Activated CD8-positive, alpha-beta T cell treated with anti-CD3 and anti-CD28 coated beads for 36 hours (primary cell): ENCODE data around the gene MAGEB5. TPM values are rescaled to one million over a fixed set of nuclear protein-coding genes. Genes with fewer than 3 reads are reported as not detected.

Experiments used
- ATAC-seq: fragments of 200-7000 bp; cut with Tn5 transposase; one replicate; pipeline ENCODE4 v1.10.0; 2021; ENCODE audit warnings: mild to moderate bottlenecking, moderate library complexity
- CTCF ChIA-PET: fragments of 350-600 bp; sonication (Branson Sonifier 250); formaldehyde crosslinking; loops from one replicate; lab custom pipeline; 2021; ENCODE audit warnings: antibody characterized with exemption; lab: Charles Lee
- POLR2A ChIA-PET: fragments of 350-600 bp; sonication (Branson Sonifier 250); formaldehyde crosslinking; loops from one replicate; lab custom pipeline; 2021; ENCODE audit warnings: antibody characterized with exemption; lab: Charles Lee
- DNase-seq: peaks from one replicate; pipeline ENCODE4 v3.0.0-alpha.2; 2020
- H3K27ac Mint-ChIP-seq: one replicate; pipeline ENCODE4 v1.8.0; 2021; ENCODE audit warnings: mild to moderate bottlenecking, mixed read lengths
- H3K27me3 Mint-ChIP-seq: one replicate; pipeline ENCODE4 v1.8.0; 2021; ENCODE audit warnings: mixed read lengths
- H3K36me3 Mint-ChIP-seq: one replicate; pipeline ENCODE4 v1.8.0; 2021; ENCODE audit warnings: low read depth, mixed read lengths
- H3K4me1 Mint-ChIP-seq: one replicate; pipeline ENCODE4 v1.8.0; 2021; ENCODE audit warnings: low read depth, mixed read lengths
- H3K4me3 Mint-ChIP-seq: one replicate; pipeline ENCODE4 v1.8.0; 2021; ENCODE audit warnings: mild to moderate bottlenecking, moderate library complexity, mixed read lengths
- H3K9me3 Mint-ChIP-seq: one replicate; pipeline ENCODE4 v1.8.0; 2021; ENCODE audit warnings: mixed read lengths
- CTCF ChIP-seq: fragments of 200-600 bp; IDR thresholded peaks from one replicate; pipeline ENCODE4 v1.8.0; 2022; ENCODE audit warnings: antibody characterized with exemption, mild to moderate bottlenecking
- intact Hi-C: fragments of 100-400 bp; cut with micrococcal nuclease; formaldehyde crosslinking; loops from one replicate; pipeline ENCODE4 v1.10.0; 2022
- total RNA-seq, 2 experiments: library from RNA; stranded (reverse); gene quantifications; one replicate each; pipeline ENCODE4 v1.2.3, GENCODE V29; 2021

The MAGEB5 gene
- total RNA-seq, 2 experiments from 2014 or later: not detected

GRCh38 chrX:26234177-26234576 is 18.2 kb downstream of the MAGEB5 start:
- ChIA-PET CTCF (no interaction called here), POLR2A (no interaction called here)
- H3K27me3 Mint-ChIP-seq: no peaks in the 10 kb centered on the region

DNA sequence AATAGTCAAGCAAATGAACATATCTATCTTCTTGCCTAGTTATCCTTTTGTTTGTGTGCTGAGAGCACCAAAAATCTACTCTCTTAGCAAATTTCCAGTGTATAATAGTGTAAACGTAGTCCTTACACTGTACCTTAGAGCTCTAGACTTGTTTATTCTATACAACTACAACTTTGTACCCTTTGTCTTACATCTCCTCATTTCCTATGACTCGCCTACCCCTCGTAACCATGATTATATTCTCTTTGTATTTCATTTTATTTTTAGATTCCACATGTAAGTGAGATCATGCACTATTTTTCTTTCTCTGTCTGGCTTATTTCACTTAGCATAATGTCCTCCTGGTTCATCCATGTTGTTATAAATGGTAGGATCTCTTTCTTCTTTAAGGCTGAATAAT is 37.6 kb downstream of the MAGEB5 start:
- no peak for DNase-seq
- Mint-ChIP-seq H3K36me3 (no peaks in the 10 kb centered on the region), H3K4me3 (no peak overlapping the region), H3K4me1 (no peaks in the 10 kb centered on the region), H3K27ac (no peak overlapping the region), H3K9me3 (no peaks in the 10 kb centered on the region), H3K27me3 (no peaks in the 10 kb centered on the region)
- no peak for ATAC-seq
- TF ChIP-seq CTCF: no peak
- intact Hi-C loops: no loop called here
- ChIA-PET CTCF (no interaction called here), POLR2A (no interaction called here)

More at GRCh38 chrX:26234177-26234576, 18.2 kb downstream of the MAGEB5 start:
- H3K9me3 Mint-ChIP-seq: peaks cover 2% of the 10 kb centered on the region
- H3K36me3 Mint-ChIP-seq: no peaks in the 10 kb centered on the region
- no peaks in the 10 kb centered on the region for H3K4me1 Mint-ChIP-seq
- H3K27ac Mint-ChIP-seq: no peak overlapping the region
- no peak for TF ChIP-seq CTCF
- ATAC-seq (no peak), DNase-seq (no peak)
- intact Hi-C loops: no loop called here
- no peak overlapping the region for H3K4me3 Mint-ChIP-seq

DNA sequence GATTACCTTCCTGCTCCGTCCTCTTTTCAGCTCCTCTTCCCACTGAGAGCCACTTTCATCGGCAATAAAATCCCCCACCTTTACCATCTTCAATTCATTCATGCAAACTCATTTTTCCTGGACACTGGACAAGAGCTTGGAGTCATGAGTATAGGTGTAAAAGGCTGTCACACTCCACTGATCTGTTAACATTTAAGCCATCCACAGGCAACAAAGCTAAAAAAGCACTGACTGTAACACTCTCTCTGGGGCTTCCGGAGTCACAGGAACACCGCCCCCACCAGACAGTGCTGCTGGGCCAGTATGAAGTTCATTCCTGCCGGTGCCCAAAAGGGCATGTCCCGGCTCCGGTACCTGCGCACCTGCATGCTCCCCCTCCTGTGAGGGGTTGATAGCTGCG is 38.5 kb downstream of the MAGEB5 start:
- H3K36me3 Mint-ChIP-seq: no peaks in the 10 kb centered on the region
- no peaks in the 10 kb centered on the region for H3K9me3 Mint-ChIP-seq
- ATAC-seq (no peak), DNase-seq (no peak)
- no peak for TF ChIP-seq CTCF
- H3K27ac Mint-ChIP-seq: no peak overlapping the region
- intact Hi-C loops: no loop called here
- no peaks in the 10 kb centered on the region for H3K4me1 Mint-ChIP-seq
- ChIA-PET POLR2A (no interaction called here), CTCF (no interaction called here)
- H3K27me3 Mint-ChIP-seq: no peaks in the 10 kb centered on the region
- H3K4me3 Mint-ChIP-seq: no peak overlapping the region

GRCh38 chrX:26262121-26262523 is 46.2 kb downstream of the MAGEB5 start:
- no peaks in the 10 kb centered on the region for H3K4me1 Mint-ChIP-seq
- H3K27ac Mint-ChIP-seq: no peak overlapping the region
- no peak for DNase-seq

More at GRCh38 chrX:26262121-26262523, 46.2 kb downstream of the MAGEB5 start:
- intact Hi-C loops: no loop called here
- no peak for ATAC-seq
- ChIA-PET CTCF (no interaction called here), POLR2A (no interaction called here)
- Mint-ChIP-seq H3K9me3 (peaks cover 2% of the 10 kb centered on the region), H3K36me3 (no peaks in the 10 kb centered on the region), H3K4me3 (no peak overlapping the region), H3K27me3 (no peaks in the 10 kb centered on the region)
- no peak for TF ChIP-seq CTCF

Other genes starting within 250 kb of the MAGEB5 start
- not detected for gene MAGEB18, start 77.8 kb upstream of the MAGEB5 start, total RNA-seq
- gene MAGEB6B, start 55.6 kb upstream of the MAGEB5 start, total RNA-seq: not detected
- gene MAGEB6, start 23.7 kb upstream of the MAGEB5 start, total RNA-seq: not detected